ENCODE results near the gene ELAC2. TPM values are rescaled to one million over a fixed set of nuclear protein-coding genes. Genes with fewer than 3 reads are reported as not detected.

ELAC2 gene
- total and polyA plus RNA-seq, 7 donors = 30.8 to 64.1 (median 51.6) TPM

- Histone ChIP-seq H3K27me3 (ENCODE audit: insufficient read depth in 3 of 3, low read length in 2 of 3) (no peaks in the 10 kb centered on the region), H3K9me3 (no peaks in the 10 kb centered on the region), H3K4me1 (no peaks in the 10 kb centered on the region), H3K27ac (no peak overlapping the region), H3K4me3 (no peak overlapping the region), H3K36me3 (ENCODE audit: insufficient read depth in 1 of 2, low read depth in 1 of 2) (peaks cover 22 to 100% of the 10 kb centered on the region in 2 donors)
- DNase-seq (no peak), ATAC-seq (no peak)
- TF ChIP-seq CTCF (IDR thresholded peaks at IDR 0.05) = no peak
- 87 to 92% (median 89%) methylated on average over 11 of the region's 11 CpGs for WGBS, 3 donors
- intact Hi-C loops (cut with DNase I) = no loop called here
These were observed 22.5 kb downstream of the ELAC2 start for GRCh38 chr17:12995106-12995895.

GRCh38 chr17:12994341-12995074, 23.3 kb downstream of the ELAC2 start:
- H3K4me3 ChIP-seq = no peak overlapping the region
- TF ChIP-seq CTCF (IDR thresholded peaks at IDR 0.05) = no peak
- intact Hi-C loops (cut with DNase I) = no loop called here
- H3K9me3 ChIP-seq = no peaks in the 10 kb centered on the region
- DNase-seq = no peak
- H3K27me3 ChIP-seq (ENCODE audit: insufficient read depth in 3 of 3, low read length in 2 of 3) = no peaks in the 10 kb centered on the region
- no peaks in the 10 kb centered on the region for H3K4me1 ChIP-seq
- WGBS, 3 donors = 88 to 91% (median 90%) methylated on average over 19 of the region's 19 CpGs
- ATAC-seq = no peak
- H3K27ac ChIP-seq = no peak overlapping the region
- peaks cover 20 to 92% of the 10 kb centered on the region in 2 donors for H3K36me3 ChIP-seq (ENCODE audit: insufficient read depth in 1 of 2, low read depth in 1 of 2)

GRCh38 chr17:12993631-12994030, 24.2 kb downstream of the ELAC2 start:
- Histone ChIP-seq H3K4me1 (no peaks in the 10 kb centered on the region), H3K4me3 (no peak overlapping the region), H3K36me3 (ENCODE audit: insufficient read depth in 1 of 2, low read depth in 1 of 2) (peaks cover 20 to 83% of the 10 kb centered on the region in 2 donors), H3K27ac (no peak overlapping the region), H3K27me3 (ENCODE audit: insufficient read depth in 3 of 3, low read length in 2 of 3) (no peaks in the 10 kb centered on the region), H3K9me3 (no peaks in the 10 kb centered on the region)
- intact Hi-C loops (cut with DNase I) = no loop called here
- no peak for TF ChIP-seq CTCF (IDR thresholded peaks at IDR 0.05)
- WGBS, 3 donors = 88 to 95% (median 92%) methylated on average over 14 of the region's 14 CpGs
- DNase-seq = no peak
- no peak for ATAC-seq

GRCh38 chr17:12992676-12993075, 25.2 kb downstream of the ELAC2 start:
- H3K4me3 ChIP-seq = no peak overlapping the region
- 87 to 92% (median 90%) methylated on average over 14 of the region's 14 CpGs for WGBS, 3 donors
- intact Hi-C loops (cut with DNase I) = no loop called here
- ATAC-seq = no peak
- DNase-seq = no peak
- no peaks in the 10 kb centered on the region for H3K9me3 ChIP-seq
- peaks cover 13 to 74% of the 10 kb centered on the region in 2 donors for H3K36me3 ChIP-seq (ENCODE audit: insufficient read depth in 1 of 2, low read depth in 1 of 2)
- no peak overlapping the region for H3K27ac ChIP-seq
- TF ChIP-seq CTCF (IDR thresholded peaks at IDR 0.05) = no peak
- no peaks in the 10 kb centered on the region for H3K4me1 ChIP-seq
- H3K27me3 ChIP-seq (ENCODE audit: insufficient read depth in 3 of 3, low read length in 2 of 3) = no peaks in the 10 kb centered on the region

Data from psoas muscle (tissue), 8 donors.